ENCODE data around the gene MID1IP1.

GRCh38 chrX:38804432-38804681, 3.1 kb downstream of the MID1IP1 start:
- TF ChIP-seq REST (IDR thresholded peaks at IDR 0.05) (no peak), CTCF (IDR thresholded peaks at IDR 0.05; ENCODE audit: low read depth, low read length, missing input control) (no peak), MAX (IDR thresholded peaks at IDR 0.05) (no peak)
